ENCODE data around the gene SLC27A1.
A peak's percentile ranks its signal among the peaks of the same experiment; 100 is the strongest.

DNA sequence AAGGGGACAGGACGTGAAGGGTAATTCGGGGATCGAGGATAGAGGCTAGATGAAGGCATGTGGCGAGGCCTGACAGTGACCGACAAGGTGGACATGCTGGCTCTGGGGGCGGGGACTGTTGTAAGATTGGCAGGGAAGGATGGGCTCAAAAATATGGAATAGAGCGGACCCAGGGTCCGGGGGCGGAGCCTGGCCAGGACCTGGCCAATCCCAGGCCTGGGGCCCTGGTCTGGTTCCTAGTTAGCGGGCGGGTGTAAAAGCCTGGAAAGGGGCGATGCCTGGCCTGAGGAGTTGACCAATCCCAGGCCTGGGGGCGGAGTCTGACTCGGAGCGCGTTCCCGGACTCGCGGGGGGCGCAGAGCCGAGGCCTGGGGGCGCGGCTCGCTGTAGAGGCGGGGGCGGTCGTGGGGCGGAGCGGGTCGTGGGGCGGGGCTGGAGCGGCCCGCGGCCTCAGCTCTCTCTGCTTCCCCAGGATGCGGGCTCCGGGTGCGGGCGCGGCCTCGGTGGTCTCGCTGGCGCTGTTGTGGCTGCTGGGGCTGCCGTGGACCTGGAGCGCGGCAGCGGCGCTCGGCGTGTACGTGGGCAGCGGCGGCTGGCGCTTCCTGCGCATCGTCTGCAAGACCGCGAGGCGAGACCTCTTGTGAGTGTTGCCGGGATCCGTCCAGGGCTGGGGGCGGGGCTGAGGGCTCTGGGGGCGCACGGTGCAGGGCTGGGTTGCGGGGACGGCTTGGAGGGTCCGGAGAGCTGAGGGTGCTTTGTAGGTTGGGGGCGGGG, at the start of gene SLC27A1:
- no peak for TF ChIP-seq JUNB (IDR thresholded peaks at IDR 0.05; ENCODE audit: unreplicated experiment)
- TF ChIP-seq POLR2AphosphoS5 (IDR thresholded peaks at IDR 0.05; ENCODE audit: low read depth), result peak; percentile 60
- no peak for TF ChIP-seq CTCF (conservative IDR thresholded peaks at IDR 0.05; ENCODE audit: low read depth in 2 of 2)
- no peak for TF ChIP-seq CREB1 (CRISPR knock-in tag; IDR thresholded peaks at IDR 0.05; ENCODE audit: low read depth)
- TF ChIP-seq EZH2 (IDR thresholded peaks at IDR 0.05; ENCODE audit: low read depth, unreplicated experiment), result no peak
- TF ChIP-seq REST (IDR thresholded peaks at IDR 0.05; ENCODE audit: unreplicated experiment), result no peak
- TF ChIP-seq NANOG (IDR thresholded peaks at IDR 0.05; ENCODE audit: borderline replicate concordance), result no peak
